ENCODE measurements around the gene INO80B.
"Not testable (repeated sequence)": the region's sequence is repeated elsewhere in the genome, so short reads cannot be mapped to it uniquely, and the experiment has no call there.

INO80B gene

DNA sequence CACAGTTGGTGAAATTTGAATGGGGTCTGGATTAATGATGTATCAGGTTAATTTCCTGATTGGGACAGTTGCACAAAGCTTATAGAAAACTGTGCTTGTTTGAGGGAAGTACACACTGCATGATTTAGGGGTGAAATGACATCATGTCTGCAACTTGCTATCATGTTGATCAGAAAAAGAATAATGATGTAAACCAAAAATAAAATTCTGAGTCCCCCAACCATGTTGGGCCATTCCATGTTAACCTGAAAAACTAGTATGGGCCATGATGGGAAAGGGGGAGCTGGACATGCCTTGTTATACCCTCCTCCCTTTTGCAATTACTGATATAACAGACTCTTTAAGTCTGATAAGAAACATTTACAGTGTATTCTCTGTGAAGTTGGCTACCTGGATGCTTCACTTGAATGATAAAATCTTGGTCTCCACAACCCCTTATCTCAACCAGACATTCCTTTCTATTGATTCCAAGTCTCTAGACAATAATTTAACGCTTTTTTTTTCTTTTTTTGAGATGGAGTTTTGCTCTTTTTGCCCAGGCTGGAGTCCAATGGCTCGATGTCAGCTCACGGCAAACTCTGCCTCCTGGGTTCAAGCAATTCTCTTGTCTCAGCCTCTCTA is 4.2 kb upstream of the INO80B start:
- DNase-seq = no peak

DNA sequence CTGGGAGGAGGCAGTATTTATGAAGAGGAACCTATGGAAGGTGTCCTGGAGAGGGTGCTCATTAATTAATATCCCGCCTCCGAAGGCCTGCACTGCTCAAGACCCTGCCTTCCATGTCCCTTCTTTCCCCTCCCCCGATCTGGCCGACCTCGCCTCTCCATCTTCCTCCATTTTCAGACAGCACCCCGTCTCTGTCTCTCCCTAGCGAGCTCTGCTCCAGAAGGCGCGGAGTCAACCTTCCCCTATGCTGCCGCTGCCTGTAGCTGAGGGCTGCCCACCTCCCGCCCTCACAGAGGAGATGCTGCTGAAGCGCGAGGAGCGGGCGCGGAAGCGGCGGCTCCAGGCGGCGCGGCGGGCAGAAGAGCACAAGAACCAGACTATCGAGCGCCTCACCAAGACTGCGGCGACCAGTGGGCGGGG is 2.3 kb downstream of the INO80B start:
- DNase-seq = no peak

DNA sequence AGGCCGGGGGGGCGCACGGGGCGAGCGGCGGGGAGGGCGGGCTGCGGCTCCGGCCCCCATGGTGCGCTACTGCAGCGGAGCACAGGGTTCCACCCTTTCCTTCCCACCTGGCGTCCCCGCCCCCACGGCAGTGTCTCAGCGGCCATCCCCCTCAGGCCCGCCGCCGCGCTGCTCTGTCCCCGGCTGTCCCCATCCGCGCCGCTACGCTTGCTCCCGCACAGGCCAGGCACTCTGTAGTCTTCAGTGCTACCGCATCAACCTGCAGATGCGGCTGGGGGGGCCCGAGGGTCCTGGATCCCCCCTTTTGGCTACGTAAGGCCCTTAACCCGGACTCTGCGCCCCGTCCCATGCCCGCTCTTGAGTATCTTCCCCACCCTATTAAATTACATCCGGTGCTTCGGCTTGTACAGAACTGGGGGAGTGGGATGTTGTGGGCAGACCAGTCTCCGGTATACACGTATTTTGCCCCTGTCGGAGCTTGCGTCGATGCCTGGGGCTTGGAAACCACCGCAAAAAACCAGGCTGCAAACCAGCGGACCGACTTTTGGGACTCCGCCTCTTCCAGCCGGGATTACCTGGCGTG is 2.8 kb downstream of the INO80B start:
- DNase-seq = peak; percentile 75 to 78

DNA sequence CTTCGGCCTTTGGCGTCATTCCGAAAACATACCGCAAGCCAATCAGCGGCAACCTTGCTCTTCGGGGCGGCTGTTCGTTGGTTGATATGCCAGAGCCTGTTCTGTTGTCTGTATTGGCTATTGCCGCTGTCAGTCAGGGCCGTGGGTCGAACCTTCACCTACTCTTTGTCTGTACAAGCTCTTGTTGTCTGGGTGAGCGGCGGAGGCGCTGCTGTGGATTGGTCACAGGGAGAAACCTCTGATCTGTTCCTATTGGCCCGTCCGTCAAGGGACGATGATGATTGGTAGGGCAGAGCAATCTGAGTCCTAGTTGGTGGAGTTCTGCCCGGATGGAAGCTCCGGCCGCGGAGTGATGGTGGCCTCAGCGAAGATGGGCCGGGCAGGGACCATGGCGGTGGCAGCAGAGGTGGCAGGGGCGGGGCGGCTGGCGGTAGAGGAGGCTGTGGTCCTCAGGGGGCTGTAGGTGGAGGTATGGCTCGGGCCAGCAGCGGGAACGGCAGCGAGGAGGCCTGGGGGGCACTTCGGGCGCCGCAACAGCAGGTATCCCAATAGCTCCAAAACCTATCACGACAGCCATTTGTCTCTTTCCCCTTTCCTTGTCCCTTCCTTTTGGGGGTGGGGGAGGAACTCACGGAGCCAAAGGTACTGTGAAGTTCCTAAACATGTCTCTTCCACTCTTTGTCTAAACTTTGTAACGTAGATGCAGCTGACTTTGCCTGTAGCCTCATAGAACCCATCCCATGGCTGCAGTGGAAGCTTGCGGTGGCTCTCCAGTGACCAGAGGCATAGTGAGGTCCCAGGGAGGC is 3.4 kb downstream of the INO80B start, which contains the start of gene WBP1:
WBP1 (plus strand) TSS at position 307 of the 806 bp plus-strand sequence; CDS start at position 472, 165 bp downstream.
- DNase-seq = peak; percentile 99

DNA sequence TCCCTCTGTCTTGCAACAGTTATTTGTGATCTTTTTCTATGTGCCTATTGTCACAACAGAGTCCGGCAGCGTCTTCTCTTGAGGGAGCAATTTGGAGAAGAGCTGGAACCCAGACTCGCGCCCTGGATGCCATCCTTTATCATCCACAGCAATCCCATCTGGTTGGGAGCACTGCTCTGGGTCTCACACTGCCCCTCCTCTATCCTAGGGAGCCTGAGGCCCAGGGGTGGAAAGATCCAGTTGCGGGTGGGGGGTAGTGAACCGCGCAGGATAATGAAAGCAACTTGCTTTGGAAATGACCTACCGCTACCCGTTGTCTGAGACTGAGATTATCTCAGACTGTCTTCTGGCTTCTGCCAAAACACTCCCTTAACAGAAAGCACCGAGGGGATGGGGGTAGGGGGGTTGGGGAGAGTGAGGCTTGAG is 4.1 kb downstream of the INO80B start:
- no peak for DNase-seq

DNA sequence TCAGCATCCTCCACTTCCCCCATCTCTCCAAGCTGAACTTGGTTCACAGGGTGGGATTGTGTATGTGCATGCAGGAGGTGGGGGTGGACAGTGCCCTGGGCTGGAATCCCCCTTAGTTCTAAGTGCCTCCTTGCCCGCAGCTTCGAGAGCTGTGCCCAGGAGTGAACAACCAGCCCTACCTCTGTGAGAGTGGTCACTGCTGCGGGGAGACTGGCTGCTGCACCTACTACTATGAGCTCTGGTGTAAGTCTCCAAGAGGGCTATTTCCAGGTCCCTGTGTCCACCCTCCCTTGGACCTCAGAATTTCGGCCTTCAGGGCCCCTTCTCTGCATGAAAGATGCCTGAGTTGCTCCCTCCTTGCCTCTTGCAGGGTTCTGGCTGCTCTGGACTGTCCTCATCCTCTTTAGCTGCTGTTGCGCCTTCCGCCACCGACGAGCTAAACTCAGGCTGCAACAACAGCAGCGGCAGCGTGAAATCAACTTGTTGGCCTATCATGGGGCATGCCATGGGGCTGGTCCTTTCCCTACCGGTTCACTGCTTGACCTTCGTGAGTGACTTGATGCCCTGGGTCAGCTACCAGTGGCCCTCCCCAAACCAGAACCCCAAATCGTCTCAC is 4.7 kb downstream of the INO80B start:
- not testable (repeated sequence) for DNase-seq

DNA sequence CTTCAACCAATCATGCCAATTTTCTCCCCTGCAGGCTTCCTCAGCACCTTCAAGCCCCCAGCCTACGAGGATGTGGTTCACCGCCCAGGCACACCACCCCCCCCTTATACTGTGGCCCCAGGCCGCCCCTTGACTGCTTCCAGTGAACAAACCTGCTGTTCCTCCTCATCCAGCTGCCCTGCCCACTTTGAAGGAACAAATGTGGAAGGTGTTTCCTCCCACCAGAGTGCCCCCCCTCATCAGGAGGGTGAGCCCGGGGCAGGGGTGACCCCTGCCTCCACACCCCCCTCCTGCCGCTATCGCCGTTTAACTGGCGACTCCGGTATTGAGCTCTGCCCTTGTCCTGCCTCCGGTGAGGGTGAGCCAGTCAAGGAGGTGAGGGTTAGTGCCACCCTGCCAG is 5.3 kb downstream of the INO80B start:
- DNase-seq = not testable (repeated sequence)

DNA sequence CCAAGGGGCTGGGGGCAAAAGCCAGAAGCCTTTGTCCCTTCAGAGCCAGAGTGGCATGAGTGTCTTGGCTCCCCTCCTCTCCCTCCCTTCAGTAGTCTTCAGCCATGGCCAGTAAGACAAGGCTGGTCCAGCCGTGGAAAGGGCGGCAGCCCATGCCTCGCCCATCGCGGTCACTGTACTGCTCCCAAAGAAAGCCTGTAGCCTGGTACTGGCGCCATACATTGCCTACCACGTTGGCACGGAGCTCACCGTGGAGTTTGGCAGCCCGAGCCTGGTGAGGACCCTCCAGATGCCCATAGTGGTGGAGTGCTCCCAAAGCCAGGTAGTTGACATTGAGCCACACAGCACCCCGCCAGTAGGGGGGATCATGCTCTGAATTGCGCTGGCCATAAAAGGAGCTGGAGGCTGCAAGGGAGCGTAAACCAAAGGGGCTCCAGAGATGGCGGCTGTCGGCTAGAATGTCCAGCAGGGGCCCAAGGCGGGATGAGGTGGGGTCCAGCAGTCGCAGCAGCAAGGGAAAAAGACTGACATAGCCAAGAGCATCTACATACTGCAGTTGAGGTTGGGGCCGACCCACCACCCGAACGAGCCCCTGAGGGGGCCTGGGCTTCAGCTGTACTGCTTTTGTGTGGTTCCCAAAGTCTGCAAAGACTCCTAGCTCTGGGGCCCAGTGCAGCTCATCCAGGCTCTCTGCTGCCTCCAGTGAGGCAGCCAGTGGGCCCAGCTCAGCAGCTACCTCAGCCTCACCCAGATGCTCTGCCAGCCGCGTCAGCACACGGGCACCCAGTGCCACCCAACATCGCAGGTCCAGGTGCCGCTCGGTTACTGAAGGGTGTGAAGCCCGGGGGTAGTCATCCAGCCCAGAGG is 6.5 kb downstream of the INO80B start:
- DNase-seq = no peak

DNA sequence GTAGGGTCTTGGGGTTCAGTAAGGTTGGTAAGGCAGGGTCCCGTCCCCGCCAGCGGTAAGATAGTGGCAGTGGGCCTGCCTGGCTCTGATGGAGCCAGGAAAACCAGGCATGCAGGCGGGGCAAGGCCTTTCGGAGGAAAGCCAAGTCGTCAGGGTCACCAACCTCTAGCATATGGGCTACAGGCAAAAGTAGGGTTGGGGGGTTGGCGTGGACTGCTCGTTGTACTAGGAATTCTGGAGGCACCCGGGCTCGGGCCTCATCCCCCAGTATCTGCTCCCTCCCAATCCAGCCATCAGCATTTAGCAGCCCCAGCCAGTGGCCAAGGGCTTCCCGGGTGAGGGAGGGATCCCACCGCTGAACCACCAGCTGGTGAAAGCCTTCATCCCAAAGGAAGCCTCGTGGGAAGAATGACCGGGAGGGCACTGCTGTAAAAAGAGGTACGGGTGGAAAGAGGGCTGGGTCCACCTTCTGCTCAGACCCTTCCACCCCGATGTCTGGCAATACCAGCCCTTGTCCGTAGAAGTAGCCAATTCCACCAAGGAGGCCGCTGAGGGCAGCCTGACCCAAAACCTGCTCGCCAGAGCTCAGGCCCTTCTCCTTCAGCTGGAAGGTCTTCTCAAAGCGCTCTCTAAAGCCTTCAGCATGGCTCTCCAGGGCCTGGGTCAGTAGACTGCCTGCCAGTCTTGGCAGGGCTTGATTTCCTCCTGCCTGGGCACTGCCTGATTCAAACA is 7.3 kb downstream of the INO80B start:
- DNase-seq = no peak

DNA sequence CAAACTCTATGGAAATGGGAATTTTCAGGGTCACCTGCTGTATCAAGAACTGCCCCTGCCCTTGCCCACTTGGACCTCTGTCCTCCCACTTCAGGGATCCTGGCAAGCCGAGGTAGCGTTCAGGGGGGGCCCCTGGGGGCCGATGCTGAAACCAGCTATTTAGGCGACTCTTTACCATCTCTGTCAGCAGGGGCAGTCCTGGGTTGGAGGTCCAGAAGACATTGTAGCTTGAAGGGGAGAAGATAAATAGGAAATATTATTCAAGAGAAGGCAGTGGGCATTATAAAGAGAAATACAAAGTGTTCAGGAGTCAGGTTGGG is 7.9 kb downstream of the INO80B start:
- no peak for DNase-seq

DNA sequence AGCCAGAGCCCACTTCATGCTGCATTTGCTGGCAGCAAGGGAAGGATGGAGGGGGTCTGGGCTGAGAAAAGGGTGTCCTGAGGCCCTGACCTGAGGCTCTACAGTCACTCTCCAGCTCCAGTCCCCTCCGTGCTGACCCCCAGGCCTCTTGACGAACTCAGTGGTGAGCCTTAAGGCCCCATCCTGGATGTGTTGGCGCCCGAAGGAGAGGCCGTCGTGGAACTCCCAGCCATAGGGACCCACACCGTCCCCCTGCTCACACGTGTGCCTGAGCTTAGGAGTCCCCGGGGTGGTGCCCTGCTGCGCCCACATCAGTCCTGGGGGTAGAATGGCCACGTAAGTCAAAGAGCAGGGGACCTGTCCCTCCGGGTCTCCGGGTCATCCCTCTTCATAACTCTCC is 9.5 kb downstream of the INO80B start:
- DNase-seq = no peak

DNA sequence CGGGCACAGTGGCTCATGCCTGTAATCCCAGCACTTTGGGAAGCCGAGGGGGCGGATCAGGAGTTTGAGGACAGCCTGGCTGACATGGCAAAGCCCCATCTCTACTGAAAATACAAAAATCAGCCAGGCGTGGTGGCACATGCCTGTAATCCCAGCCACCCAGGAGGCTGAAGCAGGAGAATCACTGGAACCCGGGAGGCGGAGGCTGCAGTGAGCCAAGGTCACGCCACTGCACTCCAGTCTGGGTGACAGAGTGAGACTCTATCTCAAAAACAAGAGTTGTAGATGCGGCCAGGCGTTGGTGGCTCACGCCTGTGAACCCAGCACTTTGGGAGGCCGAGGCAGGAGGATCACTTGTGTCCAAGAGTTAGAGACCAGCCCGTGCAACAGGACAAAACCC is 15.9 kb downstream of the INO80B start:
- DNase-seq = not testable (repeated sequence)

DNA sequence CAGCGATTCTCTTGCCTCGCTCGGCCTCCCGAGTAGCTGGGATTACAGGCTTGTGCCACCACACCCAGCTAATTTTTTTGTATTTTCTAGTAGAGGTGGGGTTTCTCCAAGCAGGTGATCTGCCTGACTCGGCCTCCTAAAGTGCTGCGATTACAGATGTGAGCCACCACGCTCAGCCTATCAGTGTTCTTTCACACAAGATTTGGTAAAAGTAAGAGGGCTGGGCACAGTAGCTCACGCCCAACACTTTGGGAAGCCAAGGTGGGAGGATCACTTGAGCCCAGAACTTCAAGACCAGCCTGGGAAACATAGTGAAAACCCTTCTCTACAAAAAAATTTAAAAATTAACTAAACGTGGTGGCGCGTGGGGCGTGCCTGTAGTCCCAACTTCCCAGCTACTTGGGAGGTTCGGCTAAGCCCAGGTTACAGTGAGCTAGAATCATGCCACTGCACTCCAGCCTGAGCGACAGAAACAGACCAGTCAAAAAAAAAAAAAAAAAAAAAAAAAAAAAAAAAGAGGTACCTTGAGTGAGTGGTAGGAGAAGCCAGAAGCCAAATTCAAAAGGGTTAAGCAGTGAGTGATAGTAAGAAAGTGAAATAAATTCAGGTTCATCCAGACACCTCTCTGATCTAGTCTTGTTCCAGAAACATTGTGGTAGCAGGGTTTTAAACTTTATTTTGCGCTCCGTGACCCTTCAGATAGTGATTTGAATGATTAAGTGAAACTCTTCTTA is 16.6 kb downstream of the INO80B start:
- no peak for DNase-seq

DNA sequence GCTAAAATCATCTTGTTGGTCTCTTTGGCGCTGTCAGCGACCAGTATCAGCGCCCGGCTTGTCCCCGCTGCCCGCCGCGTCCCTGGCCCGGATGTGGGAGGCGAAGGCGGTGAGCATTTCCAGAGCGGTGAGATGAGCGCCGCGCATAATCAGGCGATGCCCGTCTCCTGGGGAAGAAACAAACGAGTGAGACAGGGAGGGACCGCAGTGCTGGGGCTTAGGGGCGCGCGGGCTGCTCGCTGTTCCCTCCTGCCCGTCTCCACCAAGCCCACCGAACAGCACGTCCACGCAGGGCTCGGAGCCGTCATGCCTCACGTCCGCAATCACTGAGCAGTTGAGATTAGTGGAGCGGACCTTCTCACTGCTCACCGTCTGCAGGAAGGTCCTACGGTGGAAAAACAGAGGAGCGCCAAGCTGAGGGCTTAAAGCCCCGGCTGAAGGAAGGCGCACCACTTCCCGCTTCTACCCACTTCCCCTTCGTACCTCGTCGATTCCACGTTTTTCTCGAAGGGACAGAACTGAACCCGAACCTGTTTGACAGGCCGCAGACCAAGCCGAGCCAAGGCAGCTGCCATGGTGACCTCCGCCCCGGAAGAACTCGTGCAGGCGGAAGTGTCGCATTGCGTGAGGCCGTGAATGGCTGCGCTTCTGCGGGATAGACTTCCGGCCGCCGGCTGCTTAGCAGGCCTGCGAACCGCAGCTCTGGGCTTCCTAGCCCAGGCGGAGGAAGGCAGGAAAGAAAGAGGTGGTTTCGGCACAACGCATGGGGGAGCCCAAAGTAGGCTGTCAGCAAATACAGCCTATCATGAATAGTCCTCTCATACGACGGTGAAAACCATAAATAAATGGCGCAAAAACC is 17.4 kb downstream of the INO80B start, which contains the start of gene MRPL53:
MRPL53 (minus strand) TSS at position 595 of the 859 bp plus-strand sequence; CDS start at position 575, 20 bp downstream.
- DNase-seq = peak; percentile 95 to 96

DNA sequence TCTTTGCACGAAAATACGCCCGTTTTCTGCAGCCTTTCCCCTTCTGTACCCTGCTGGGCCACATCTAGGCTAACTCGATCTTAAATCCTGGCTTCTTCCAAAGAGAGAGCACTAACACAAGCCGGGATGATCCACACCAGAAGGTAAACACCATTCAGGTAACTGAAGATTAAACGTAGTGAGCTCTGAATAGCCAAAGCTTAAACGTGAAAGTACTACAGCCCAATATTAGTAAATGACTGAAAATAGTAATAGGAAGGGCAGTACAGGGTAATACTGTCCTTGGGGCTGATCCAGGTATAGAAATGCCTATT is 18.0 kb downstream of the INO80B start:
- no peak for DNase-seq

DNA sequence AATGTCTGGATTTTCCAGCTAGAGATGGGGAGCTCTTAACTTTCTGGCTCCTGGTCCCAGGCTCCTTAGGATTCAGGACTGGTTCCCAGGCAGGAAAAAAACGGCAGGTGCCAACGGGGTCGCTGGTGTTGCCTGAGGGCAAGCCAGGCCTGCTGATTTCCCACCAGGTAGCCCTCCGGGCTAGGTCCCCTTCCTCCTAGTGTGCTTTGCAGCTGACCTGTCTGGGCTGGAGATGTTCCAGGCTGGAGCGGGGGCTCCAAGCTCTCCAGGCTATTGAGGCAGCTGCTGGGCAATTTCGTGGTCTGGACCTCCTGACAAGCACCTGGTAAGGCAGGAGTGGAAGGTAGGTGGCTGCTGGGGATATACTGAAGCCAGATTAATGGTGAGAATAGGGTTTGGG is 19.6 kb downstream of the INO80B start:
- no peak for DNase-seq

DNA sequence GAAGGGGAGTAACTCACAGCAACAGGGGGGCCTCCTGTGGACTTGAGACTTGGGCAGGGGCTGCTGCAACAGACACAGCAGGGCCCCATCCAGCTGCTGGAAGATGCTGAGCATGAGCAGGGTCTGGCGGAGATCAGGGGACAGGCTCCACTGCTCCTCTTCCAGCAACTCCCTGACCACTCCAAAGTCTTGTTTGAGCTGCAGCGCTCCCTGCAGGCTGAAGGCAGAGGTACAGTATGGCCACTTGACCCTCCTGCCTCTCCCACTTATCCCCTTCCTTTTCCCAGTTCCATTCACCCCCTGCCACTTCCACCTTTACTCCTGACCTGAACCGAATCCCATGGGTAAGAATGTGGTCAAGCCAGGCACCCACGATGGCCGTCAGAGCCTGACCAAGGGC is 20.0 kb downstream of the INO80B start:
- DNase-seq = no peak

DNA sequence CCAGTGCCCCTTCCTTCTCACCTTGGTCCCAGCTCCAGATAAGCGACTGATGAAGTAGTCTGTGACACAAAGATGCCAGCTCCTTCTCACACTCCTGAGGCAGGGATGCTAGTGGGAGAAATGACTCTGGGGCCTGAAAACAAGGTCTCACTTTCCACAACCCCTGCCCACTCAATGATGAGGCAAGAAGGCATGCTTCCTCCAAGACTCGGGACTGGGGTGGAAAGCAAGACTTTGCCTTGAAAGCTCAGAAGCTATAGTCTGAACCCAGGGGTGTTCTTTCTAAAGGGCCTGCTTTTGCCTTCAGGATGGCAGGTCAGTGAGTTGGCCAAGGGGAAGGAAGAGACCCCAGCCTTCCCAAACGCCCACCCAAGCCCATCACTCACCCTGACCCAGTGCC is 26.5 kb downstream of the INO80B start:
- DNase-seq = no peak

DNA sequence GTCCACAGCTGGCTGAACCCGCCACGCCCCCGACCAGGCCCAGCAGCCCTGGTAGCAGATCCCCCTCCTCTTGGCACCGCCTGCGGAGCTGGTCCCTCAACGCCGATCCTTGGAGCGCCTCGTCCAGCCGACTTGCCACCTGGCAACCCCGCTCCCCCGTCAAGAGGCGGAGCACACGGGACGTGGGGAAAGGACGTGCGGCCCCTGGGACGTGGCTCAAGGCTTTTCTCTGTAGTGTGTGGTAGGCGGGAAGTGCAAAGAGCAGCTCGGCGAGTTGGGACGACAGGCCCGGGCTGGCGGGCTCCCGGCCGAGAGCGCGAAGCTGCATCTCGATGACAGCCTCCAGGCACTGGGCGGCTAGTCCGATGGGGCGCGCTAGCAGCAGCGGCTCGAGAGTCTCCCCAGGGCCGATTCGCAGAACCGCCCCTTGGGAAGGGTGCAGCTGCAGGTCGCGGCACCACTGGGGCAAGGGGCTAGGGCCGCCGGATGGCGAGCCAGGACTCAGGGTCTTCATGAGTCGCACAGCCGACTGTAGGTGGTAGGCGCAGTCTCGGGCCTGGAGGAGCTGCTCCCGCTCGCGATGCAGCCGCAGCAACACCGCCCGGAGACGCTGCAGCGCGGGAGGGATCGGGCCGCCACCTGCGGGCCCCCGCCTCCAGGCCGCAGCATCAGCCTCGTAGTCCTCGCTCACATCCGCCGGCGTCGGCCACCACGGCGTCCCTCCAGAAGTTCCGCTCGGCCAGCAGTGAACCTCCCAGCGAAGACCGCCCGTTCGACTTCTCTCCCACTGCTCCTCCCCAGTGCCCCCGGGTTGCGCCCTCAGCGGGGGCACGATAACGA is 27.3 kb downstream of the INO80B start:
- peak in 1 of 2 experiments; percentile 27 for DNase-seq
